ENCODE data around the gene PRDM5. TPM values are rescaled to one million over a fixed set of nuclear protein-coding genes. Genes with fewer than 3 reads are reported as not detected.

The PRDM5 gene
- total and polyA plus RNA-seq, 7 experiments from 2014 or later = 0.15 to 1.1 (median 0.54) TPM; not detected in 2

- H3K9me3 Mint-ChIP-seq = peaks cover 6 to 56% (median 25%) of the 10 kb centered on the region in 11 donors
Measured at GRCh38 chr4:120948382-120948781, 25.9 kb upstream of the PRDM5 start.

GRCh38 chr4:120942776-120943175, 20.2 kb upstream of the PRDM5 start:
- no peak overlapping the region for H3K27ac Mint-ChIP-seq

More at GRCh38 chr4:120948382-120948781, 25.9 kb upstream of the PRDM5 start:
- no peaks in the 10 kb centered on the region for H3K27me3 ChIP-seq (ENCODE audit: control insufficient read depth in 2 of 2, insufficient read depth in 2 of 2, low read length in 2 of 2)
- H3K36me3 ChIP-seq (ENCODE audit: control insufficient read depth in 2 of 3, insufficient read depth in 3 of 3, low read length in 3 of 3) = no peaks in the 10 kb centered on the region
- no peak overlapping the region for H3K4me3 ChIP-seq (ENCODE audit: low read length)
- ChIA-PET POLR2A (no interaction called here), CTCF (no interaction called here)
- no peaks in the 10 kb centered on the region for H3K4me1 ChIP-seq (ENCODE audit: control insufficient read depth in 2 of 2, insufficient read depth in 2 of 2, low read length in 2 of 2)
- Mint-ChIP-seq H3K27ac (no peak overlapping the region), H3K4me3 (no peak overlapping the region), H3K4me1 (no peaks in the 10 kb centered on the region), H3K36me3 (peaks cover 0 to 26% (median 18%) of the 10 kb centered on the region in 5 donors), H3K27me3 (peaks cover 0 to 5% (median 0%) of the 10 kb centered on the region in 5 donors)
- no peak overlapping the region for H3K27ac ChIP-seq (ENCODE audit: low read depth, low read length)
- DNase-seq (no peak), ATAC-seq (no peak)
- peaks cover 0 to 8% (median 0%) of the 10 kb centered on the region in 3 experiments for H3K9me3 ChIP-seq (ENCODE audit: control insufficient read depth in 2 of 3, low read length in 3 of 3)
- intact Hi-C loops (cut with micrococcal nuclease) = no loop called here

GRCh38 chr4:120940547-120940946, 18.0 kb upstream of the PRDM5 start:
- H3K4me1 ChIP-seq (ENCODE audit: control insufficient read depth in 2 of 2, insufficient read depth in 2 of 2, low read length in 2 of 2) = no peaks in the 10 kb centered on the region
- no peaks in the 10 kb centered on the region for H3K27me3 ChIP-seq (ENCODE audit: control insufficient read depth in 2 of 2, insufficient read depth in 2 of 2, low read length in 2 of 2)
- DNase-seq (no peak), ATAC-seq (no peak)
- Mint-ChIP-seq H3K27ac (no peak overlapping the region), H3K9me3 (peaks cover 3 to 22% (median 6%) of the 10 kb centered on the region in 11 donors), H3K36me3 (peaks cover 0 to 10% (median 7%) of the 10 kb centered on the region in 5 donors), H3K4me1 (no peaks in the 10 kb centered on the region), H3K4me3 (no peak overlapping the region), H3K27me3 (peaks cover 0 to 11% (median 9%) of the 10 kb centered on the region in 5 donors)
- ChIA-PET POLR2A (no interaction called here), CTCF (no interaction called here)
- intact Hi-C loops (cut with micrococcal nuclease) = no loop called here
- no peaks in the 10 kb centered on the region for H3K36me3 ChIP-seq (ENCODE audit: control insufficient read depth in 2 of 3, insufficient read depth in 3 of 3, low read length in 3 of 3)
- no peak overlapping the region for H3K27ac ChIP-seq (ENCODE audit: low read depth, low read length)
- H3K4me3 ChIP-seq (ENCODE audit: low read length) = no peak overlapping the region
- H3K9me3 ChIP-seq (ENCODE audit: control insufficient read depth in 2 of 3, low read length in 3 of 3) = no peaks in the 10 kb centered on the region

More at GRCh38 chr4:120942776-120943175, 20.2 kb upstream of the PRDM5 start:
- H3K9me3 Mint-ChIP-seq = peaks cover 0 to 28% (median 15%) of the 10 kb centered on the region in 11 donors
- CTCF ChIA-PET = no interaction called here
- H3K4me3 Mint-ChIP-seq = no peak overlapping the region
- intact Hi-C loops (cut with micrococcal nuclease) = no loop called here
- no peaks in the 10 kb centered on the region for H3K36me3 ChIP-seq (ENCODE audit: control insufficient read depth in 2 of 3, insufficient read depth in 3 of 3, low read length in 3 of 3)
- no peaks in the 10 kb centered on the region for H3K9me3 ChIP-seq (ENCODE audit: control insufficient read depth in 2 of 3, low read length in 3 of 3)
- POLR2A ChIA-PET = no interaction called here
- no peaks in the 10 kb centered on the region for H3K4me1 ChIP-seq (ENCODE audit: control insufficient read depth in 2 of 2, insufficient read depth in 2 of 2, low read length in 2 of 2)
- H3K27me3 ChIP-seq (ENCODE audit: control insufficient read depth in 2 of 2, insufficient read depth in 2 of 2, low read length in 2 of 2) = no peaks in the 10 kb centered on the region
- no peak overlapping the region for H3K4me3 ChIP-seq (ENCODE audit: low read length)
- peaks cover 0 to 21% (median 10%) of the 10 kb centered on the region in 5 donors for H3K36me3 Mint-ChIP-seq
- ATAC-seq (no peak), DNase-seq (no peak)
- H3K4me1 Mint-ChIP-seq = no peaks in the 10 kb centered on the region
- peaks cover 0 to 5% (median 0%) of the 10 kb centered on the region in 5 donors for H3K27me3 Mint-ChIP-seq
- H3K27ac ChIP-seq (ENCODE audit: low read depth, low read length) = no peak overlapping the region

- no peaks in the 10 kb centered on the region for H3K4me1 Mint-ChIP-seq
- intact Hi-C loops (cut with micrococcal nuclease) = no loop called here
- H3K27me3 ChIP-seq (ENCODE audit: control insufficient read depth in 2 of 2, insufficient read depth in 2 of 2, low read length in 2 of 2) = no peaks in the 10 kb centered on the region
- H3K36me3 Mint-ChIP-seq = peaks cover 0 to 7% (median 5%) of the 10 kb centered on the region in 5 donors
- peaks cover 0 to 12% (median 10%) of the 10 kb centered on the region in 5 donors for H3K27me3 Mint-ChIP-seq
- H3K9me3 Mint-ChIP-seq = peaks cover 0 to 16% (median 5%) of the 10 kb centered on the region in 11 donors
- ChIA-PET POLR2A (no interaction called here), CTCF (no interaction called here)
- H3K4me3 ChIP-seq (ENCODE audit: low read length) = no peak overlapping the region
- DNase-seq (no peak), ATAC-seq (no peak)
- no peak overlapping the region for H3K27ac Mint-ChIP-seq
- no peaks in the 10 kb centered on the region for H3K4me1 ChIP-seq (ENCODE audit: control insufficient read depth in 2 of 2, insufficient read depth in 2 of 2, low read length in 2 of 2)
- no peak overlapping the region for H3K27ac ChIP-seq (ENCODE audit: low read depth, low read length)
- no peaks in the 10 kb centered on the region for H3K36me3 ChIP-seq (ENCODE audit: control insufficient read depth in 2 of 3, insufficient read depth in 3 of 3, low read length in 3 of 3)
- H3K4me3 Mint-ChIP-seq = no peak overlapping the region
- no peaks in the 10 kb centered on the region for H3K9me3 ChIP-seq (ENCODE audit: control insufficient read depth in 2 of 3, low read length in 3 of 3)
Measured at GRCh38 chr4:120939693-120940092, 17.2 kb upstream of the PRDM5 start.

- no peaks in the 10 kb centered on the region for H3K36me3 Mint-ChIP-seq
- POLR2A ChIA-PET = no interaction called here
- CTCF ChIA-PET = no interaction called here
Measured at GRCh38 chr4:120929847-120930246, 7.3 kb upstream of the PRDM5 start.

GRCh38 chr4:120927801-120928409, 5.4 kb upstream of the PRDM5 start:
- Histone ChIP-seq H3K9me3 (ENCODE audit: control insufficient read depth in 2 of 3, low read length in 3 of 3) (no peaks in the 10 kb centered on the region), H3K4me1 (ENCODE audit: control insufficient read depth in 2 of 2, insufficient read depth in 2 of 2, low read length in 2 of 2) (no peaks in the 10 kb centered on the region), H3K27ac (ENCODE audit: low read depth, low read length) (no peak overlapping the region), H3K4me3 (ENCODE audit: low read length) (no peak overlapping the region), H3K27me3 (ENCODE audit: control insufficient read depth in 2 of 2, insufficient read depth in 2 of 2, low read length in 2 of 2) (no peaks in the 10 kb centered on the region), H3K36me3 (ENCODE audit: control insufficient read depth in 2 of 3, insufficient read depth in 3 of 3, low read length in 3 of 3) (no peaks in the 10 kb centered on the region)
- no peak for DNase-seq
- H3K4me3 Mint-ChIP-seq = no peak overlapping the region
- CTCF ChIA-PET = no interaction called here
- no peak overlapping the region for H3K27ac Mint-ChIP-seq
- H3K36me3 Mint-ChIP-seq = no peaks in the 10 kb centered on the region
- peaks cover 0 to 2% (median 0%) of the 10 kb centered on the region in 11 donors for H3K9me3 Mint-ChIP-seq
- peaks cover 0 to 6% (median 4%) of the 10 kb centered on the region in 7 donors for H3K4me1 Mint-ChIP-seq
- ATAC-seq = no peak
- intact Hi-C loops (cut with micrococcal nuclease) = loop anchor here (10.0 kb wide), 2 partner anchors 147 to 1807 kb away; partner anchors contain the start of genes BBS12 (in 1 of the 2) and NDNF (in 1 of the 2)
- H3K27me3 Mint-ChIP-seq = peaks cover 0 to 41% (median 0%) of the 10 kb centered on the region in 5 donors
- POLR2A ChIA-PET = interaction anchor here (0.6 kb wide), 1 partner anchor 66 kb away, joined by 4 read pairs; no protein-coding TSS in a partner anchor

More at GRCh38 chr4:120929847-120930246, 7.3 kb upstream of the PRDM5 start:
- intact Hi-C loops (cut with micrococcal nuclease) = loop anchor here (10.0 kb wide), 2 partner anchors 145 to 1805 kb away; partner anchors contain the start of genes BBS12 (in 1 of the 2) and NDNF (in 1 of the 2)
- no peaks in the 10 kb centered on the region for H3K36me3 ChIP-seq (ENCODE audit: control insufficient read depth in 2 of 3, insufficient read depth in 3 of 3, low read length in 3 of 3)
- DNase-seq (no peak), ATAC-seq (no peak)
- no peak overlapping the region for H3K4me3 ChIP-seq (ENCODE audit: low read length)
- Mint-ChIP-seq H3K9me3 (peaks cover 0 to 2% (median 0%) of the 10 kb centered on the region in 11 donors), H3K4me1 (no peaks in the 10 kb centered on the region), H3K4me3 (no peak overlapping the region), H3K27me3 (peaks cover 0 to 29% (median 4%) of the 10 kb centered on the region in 5 donors), H3K27ac (no peak overlapping the region)
- no peak overlapping the region for H3K27ac ChIP-seq (ENCODE audit: low read depth, low read length)
- no peaks in the 10 kb centered on the region for H3K4me1 ChIP-seq (ENCODE audit: control insufficient read depth in 2 of 2, insufficient read depth in 2 of 2, low read length in 2 of 2)
- H3K9me3 ChIP-seq (ENCODE audit: control insufficient read depth in 2 of 3, low read length in 3 of 3) = no peaks in the 10 kb centered on the region
- peaks cover 0 to 3% of the 10 kb centered on the region in 2 donors for H3K27me3 ChIP-seq (ENCODE audit: control insufficient read depth in 2 of 2, insufficient read depth in 2 of 2, low read length in 2 of 2)

Data from naive thymus-derived CD4-positive, alpha-beta T cell (primary cell).